ENCODE results near the gene NRCAM.
"Not testable (repeated sequence)": the region's sequence is repeated elsewhere in the genome, so short reads cannot be mapped to it uniquely, and the experiment has no call there.

NRCAM gene

DNA sequence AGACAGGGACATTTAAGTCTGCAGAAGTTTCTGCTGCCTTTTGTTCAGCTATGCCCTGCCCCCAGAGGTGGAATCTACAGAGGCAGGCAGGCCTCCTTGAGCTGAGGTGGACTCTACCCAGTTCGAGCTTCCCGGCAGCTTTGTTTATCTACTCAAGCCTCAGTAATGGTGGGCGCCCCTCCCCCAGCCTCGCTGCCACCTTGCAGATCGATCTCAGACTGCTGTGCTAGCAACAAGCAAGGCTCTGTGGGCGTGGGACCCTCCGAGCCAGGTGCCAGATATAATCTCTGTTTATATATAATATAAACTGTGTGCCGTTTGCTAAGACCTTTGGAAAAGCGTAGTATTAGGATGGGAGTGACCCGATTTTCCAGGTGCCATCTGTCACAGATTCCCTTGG is 63.1 kb downstream of the NRCAM start:
- DNase-seq, result not testable (repeated sequence)

GRCh38 chr7:108387686-108388085 is 68.5 kb downstream of the NRCAM start:
- DNase-seq, result not testable (repeated sequence)

DNA sequence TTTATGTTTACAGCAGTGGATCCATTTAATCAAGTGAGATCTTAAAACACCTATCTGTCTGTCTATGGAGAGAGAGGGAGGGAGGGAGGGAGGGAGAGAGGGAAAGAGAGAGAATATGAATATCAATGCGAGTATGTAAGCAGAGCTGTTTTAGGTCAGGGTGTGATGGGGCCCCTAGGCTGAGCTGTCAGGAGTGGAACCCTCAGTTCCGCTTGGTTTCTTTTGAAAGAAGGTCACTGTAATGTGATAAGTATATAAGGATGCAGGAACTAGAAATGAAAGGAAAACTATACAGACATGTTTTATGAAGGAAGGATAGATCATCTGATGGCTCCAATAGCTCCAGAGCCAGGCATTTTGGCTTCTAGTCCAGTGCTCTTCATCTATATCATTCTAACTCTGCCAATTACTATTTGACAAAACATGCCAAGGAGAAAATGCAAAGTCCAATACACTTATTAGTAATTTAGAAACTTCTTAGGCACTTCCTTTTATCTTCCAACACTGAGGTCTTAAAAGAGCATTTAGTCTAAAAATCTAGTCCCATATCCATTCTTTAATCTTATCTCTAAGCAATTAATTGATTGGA is 70.3 kb downstream of the NRCAM start:
- DNase-seq, result no peak

GRCh38 chr7:108384716-108385483 is 71.3 kb downstream of the NRCAM start:
- DNase-seq, result no peak

GRCh38 chr7:108382932-108383331 is 73.3 kb downstream of the NRCAM start:
- DNase-seq, result no peak

DNA sequence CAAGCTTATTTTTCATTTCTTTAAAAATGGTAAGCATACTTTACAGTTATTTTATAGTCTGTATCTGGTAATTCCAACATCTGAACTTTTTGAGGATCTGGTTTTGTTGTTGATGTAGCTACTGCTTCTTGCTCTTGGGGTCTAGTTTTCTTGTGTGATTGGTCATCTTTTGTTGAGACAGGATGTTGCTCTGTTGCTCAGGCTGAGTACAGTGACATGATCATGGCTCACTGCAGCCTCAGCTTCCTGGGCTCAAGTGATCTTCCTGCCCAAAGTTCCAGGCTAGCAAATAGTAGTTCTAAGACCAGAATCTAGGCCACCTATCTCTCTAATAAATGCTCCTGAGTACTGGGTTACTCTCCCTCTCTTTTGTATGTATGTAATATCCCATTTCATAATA is 75.7 kb downstream of the NRCAM start:
- no peak for DNase-seq

- DNase-seq, result peak; percentile 24
These were observed 80.0 kb downstream of the NRCAM start for GRCh38 chr7:108376206-108376605.

GRCh38 chr7:108375668-108376067 is 80.6 kb downstream of the NRCAM start:
- no peak for DNase-seq

DNA sequence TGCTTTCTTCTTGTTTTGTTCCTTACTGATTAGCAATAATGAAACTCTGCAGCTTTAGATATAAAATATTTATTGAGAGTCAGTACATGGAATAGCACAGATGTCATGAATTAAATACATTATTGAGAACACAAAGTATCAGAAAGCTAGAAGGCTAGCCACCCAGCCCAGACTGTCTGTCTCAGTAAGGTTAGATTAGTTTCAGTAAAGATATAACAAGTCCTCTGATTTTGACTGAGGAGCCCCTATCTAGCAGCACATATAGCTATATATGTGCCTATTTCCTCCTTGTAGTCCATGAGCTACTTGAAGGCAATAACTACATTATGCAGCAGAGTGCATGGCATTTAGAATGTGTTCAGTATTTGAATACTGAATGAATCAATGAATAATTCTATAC is 81.3 kb downstream of the NRCAM start:
- no peak for DNase-seq

GRCh38 chr7:108372618-108373017 is 83.6 kb downstream of the NRCAM start:
- no peak for DNase-seq

GRCh38 chr7:108370616-108371015 is 85.6 kb downstream of the NRCAM start:
- no peak for DNase-seq

- no peak for DNase-seq
These were observed 87.8 kb downstream of the NRCAM start for GRCh38 chr7:108368466-108368865.

DNA sequence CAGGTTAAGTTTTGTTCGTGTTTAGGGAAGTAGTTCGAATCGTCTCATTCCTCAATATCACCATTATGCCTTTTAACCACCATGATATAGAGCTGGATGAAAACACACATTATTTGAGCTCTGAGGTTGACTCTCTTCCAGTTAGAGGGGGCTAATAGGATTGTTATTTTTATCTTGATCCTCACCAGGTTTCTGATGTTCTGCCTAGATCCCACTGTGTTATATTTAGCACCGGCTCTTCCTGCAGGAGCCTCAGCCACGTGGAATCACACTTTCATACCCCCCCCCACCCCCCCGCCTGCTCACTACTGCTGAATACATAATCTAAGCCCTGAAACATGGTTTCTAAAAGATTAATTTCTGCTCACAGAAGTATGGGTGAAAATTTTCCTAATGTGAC is 88.3 kb downstream of the NRCAM start:
- no peak for DNase-seq

- DNase-seq, result no peak
These were observed 88.9 kb downstream of the NRCAM start for GRCh38 chr7:108367314-108367713.

GRCh38 chr7:108363659-108364058 is 92.6 kb downstream of the NRCAM start:
- DNase-seq, result no peak

DNA sequence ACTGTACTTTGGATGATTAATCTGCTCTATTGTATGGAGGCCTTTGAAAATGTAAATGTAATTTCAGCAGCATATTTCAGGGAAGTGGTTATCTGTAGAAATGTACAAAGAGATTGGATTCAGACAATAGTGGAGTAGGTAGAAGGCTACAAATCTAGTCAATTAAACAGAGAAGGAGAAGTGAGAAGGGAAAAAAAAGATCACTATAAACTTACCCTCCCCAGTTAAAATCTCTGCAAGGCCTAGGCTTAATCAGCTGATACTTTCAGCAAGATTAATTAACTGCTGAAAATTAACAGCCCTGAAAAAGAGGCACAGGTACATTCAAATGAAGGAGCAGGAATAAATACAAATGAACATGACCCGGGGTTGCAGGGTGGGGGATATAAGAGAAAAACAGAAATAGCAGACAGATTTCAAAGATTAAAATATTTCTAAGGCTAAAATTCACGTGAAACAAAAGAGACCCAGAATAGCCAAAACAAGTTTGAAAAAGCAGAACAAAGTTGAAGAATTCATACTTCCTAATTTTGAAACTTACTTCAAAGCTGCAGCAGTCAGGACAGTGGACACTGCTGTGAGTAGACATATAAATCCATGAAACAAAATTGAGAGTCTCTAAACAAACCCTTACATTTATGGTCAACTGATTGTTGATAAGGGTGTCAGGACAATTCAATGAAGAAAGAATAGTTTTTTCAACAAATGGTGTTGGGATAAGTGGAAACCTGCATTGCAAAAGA is 96.0 kb downstream of the NRCAM start:
- DNase-seq, result no peak

- DNase-seq, result peak; percentile 79
These were observed 97.7 kb downstream of the NRCAM start for GRCh38 chr7:108358553-108358952.

GRCh38 chr7:108351729-108352131 is 104.5 kb downstream of the NRCAM start:
- peak; percentile 53 for DNase-seq

DNA sequence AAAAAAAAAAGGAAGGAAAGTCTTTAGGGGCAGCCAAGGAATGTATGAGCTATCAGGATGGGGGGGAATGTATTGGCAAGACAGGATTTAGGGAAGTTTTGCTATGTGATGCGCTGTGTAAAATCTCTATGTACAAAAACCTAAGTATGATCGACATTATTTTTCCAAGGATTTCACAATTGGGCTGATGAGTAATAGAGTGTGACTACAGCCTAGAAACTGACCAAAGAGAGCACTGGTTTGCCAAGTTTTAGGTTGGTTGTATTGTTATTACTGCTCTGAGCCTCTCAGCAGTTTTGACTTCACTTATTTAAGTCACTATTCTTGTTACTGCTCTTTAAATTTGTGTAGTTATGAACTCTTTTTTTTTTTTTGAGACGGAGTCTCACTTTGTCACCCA is 107.3 kb downstream of the NRCAM start:
- DNase-seq, result no peak

DNA sequence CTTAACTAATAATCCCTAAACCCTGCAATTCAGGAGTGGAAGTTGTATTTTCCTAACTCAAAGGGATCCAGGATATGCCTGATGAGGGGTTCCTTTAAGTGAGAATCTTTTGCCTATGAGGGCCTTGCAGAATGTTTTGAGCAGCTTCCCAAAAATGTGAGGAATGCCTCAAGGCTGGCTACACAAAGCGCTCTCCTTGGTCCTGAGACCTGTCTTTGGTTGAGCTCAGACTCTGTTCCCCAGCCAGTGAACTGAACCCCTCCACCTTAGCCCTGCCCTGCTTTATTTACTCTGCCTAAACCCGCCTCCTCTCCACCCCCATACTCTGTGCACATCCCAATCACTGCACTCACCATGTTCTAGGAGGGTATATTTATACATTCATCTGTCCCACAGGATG is 108.6 kb downstream of the NRCAM start:
- DNase-seq, result no peak

- DNase-seq, result peak; percentile 64
These were observed 110.4 kb downstream of the NRCAM start for GRCh38 chr7:108345710-108346336.

- DNase-seq, result no peak
These were observed 115.3 kb downstream of the NRCAM start for GRCh38 chr7:108340856-108341411.

DNA sequence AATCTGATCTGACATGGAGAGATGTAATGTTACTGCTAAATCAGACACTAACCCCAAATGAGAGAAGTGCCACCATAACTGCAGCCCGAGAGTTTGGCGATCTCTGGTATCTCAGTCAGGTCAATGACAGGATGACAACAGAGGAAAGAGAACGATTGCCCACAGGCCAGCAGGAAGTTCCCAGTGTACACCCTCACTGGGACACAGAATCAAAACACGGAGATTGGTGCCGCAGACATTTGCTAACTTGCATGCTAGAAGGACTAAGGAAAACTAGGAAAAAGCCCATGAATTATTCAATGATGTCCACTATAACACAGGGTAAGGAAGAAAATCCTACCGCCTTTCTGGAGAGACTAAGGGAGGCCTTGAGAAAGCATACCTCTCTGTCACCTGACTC is 115.8 kb downstream of the NRCAM start:
- DNase-seq, result not testable (repeated sequence)

Measured in COR-L47 (cell line).